ENCODE measurements around the gene ACSL5.

Gene ACSL5

GRCh38 chr10:112373912-112374338 lies at the start of gene ACSL5:
TSS of gene ACSL5 (plus strand) at chr10:112374116. CDS start at chr10:112394947, 20,831 bp downstream.
- DNase-seq (ENCODE audit: low spot score), result no peak

- no peak for DNase-seq (ENCODE audit: low spot score)
These were observed 46.2 kb upstream of the ACSL5 start for GRCh38 chr10:112327678-112328077.

- no peak for DNase-seq (ENCODE audit: low spot score)
These were observed 43.8 kb upstream of the ACSL5 start for GRCh38 chr10:112330162-112330561.

DNA sequence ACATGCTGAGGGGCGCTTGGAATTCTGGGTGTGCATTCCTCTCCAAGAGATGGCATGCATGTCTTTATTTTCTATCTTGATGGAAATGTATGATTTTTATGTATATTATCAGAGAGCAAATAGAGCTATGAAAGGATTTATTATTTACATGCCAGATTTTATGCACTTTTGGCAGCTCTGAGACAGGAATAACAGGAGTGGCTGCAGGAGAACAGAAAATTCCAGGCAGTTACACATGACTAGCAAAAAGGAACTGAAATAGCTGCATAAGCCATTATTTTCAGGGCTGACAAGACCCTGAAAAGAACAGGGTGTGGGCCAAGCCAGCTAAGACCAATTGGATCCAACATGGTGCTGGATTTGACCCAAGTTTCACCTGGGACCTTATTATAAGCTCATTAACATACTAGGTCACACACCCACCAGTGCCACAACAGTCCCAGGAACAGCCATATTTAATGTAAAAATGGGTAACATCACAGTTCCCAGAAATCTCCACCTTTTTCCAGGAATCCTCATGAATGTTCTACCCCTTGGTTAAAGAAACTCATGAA lies 43.2 kb upstream of the ACSL5 start:
- no peak for DNase-seq (ENCODE audit: low spot score)

- no peak for DNase-seq (ENCODE audit: low spot score)
These were observed 41.9 kb upstream of the ACSL5 start for GRCh38 chr10:112332022-112332421.

GRCh38 chr10:112332509-112333228 lies 41.2 kb upstream of the ACSL5 start:
- DNase-seq (ENCODE audit: low spot score), result no peak

GRCh38 chr10:112333452-112333851 lies 40.5 kb upstream of the ACSL5 start:
- DNase-seq (ENCODE audit: low spot score), result no peak

- no peak for DNase-seq (ENCODE audit: low spot score)
These were observed 38.6 kb upstream of the ACSL5 start for GRCh38 chr10:112335111-112335867.

DNA sequence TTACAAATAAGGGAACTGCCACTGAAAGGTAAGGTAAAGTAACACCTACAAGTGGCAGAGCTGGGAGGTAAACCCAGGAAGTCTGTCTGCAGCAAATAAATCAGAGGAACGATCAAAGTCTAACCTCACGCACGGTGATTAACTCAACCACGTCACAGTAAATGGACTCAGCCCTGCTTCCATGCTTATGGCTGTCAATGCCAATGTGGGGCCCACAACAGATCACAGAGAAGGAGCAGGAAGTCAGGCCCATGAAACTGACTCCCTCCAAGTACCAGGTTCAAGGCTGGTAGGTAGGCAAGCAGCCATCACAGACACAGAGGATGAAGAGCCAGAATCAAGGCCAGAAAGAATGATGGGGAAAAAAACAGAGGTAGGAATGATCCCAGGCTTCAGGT lies 38.0 kb upstream of the ACSL5 start:
- DNase-seq (ENCODE audit: low spot score), result no peak

DNA sequence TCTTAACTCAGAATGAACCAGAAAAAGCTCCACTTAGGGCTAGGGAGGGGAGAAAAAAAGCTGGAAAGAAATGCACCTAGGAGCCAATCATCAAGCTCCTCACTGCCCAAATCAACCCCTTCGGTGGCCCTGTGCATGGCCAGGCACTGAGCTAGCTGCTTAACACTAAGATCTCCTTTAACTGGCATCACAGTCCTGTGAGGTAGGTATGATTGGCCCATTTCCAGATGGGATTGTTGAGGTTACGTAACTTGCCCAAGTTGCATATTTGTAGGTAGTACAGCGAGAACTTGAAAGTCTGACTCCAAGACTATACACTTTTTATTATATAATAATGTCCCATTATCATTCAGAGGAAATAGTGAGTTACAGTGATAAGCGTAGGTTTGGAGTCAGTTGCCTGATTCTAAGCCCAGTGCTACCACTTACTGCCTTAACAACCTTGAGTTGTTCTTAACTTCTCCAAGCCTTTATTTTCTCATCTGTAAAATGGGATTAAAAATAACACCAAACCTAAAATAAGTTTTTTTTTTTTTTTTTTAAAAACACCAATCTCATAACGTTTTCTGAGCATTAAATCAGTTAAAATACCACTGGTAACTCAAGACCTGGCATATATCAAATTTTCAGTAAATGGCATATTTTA lies 37.2 kb upstream of the ACSL5 start:
- DNase-seq (ENCODE audit: low spot score), result no peak

DNA sequence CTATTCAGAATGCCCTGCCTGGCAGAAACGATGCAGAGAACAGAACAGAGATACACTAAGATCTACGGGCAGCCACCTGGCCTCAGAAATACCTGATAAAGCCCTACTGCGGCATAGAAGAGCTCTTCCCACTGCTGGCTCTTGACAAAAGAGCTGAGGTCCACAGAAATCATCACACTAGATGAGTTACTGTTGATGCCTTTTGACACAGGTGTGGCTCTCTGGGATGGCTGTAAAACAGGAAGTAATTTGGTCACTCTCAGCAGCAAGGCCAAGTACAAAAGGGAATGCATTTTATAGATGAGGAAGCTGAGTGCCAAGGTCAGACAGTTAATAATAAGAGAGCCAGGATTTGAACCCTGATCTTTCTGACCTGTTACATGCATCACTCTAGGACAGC lies 35.0 kb upstream of the ACSL5 start:
- no peak for DNase-seq (ENCODE audit: low spot score)

DNA sequence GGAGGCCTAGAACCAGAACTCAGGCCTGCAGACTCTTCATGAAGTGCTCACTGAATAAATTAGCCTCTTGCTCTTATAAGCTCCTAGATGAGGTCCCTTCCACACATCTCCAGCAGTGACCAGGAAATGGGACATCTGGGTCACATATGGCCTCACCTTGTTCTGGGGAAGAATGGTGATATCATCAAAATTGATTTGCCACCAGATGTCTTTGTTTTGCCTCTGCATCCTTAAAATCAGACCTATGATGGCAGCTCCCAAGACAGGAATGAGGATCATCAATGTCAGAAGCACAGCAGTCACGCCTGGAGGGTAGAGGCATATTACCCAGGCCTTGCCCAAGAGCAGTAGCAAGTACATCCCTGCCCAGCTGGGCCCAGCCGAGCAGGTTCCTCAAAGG lies 33.3 kb upstream of the ACSL5 start:
- no peak for DNase-seq (ENCODE audit: low spot score)

DNA sequence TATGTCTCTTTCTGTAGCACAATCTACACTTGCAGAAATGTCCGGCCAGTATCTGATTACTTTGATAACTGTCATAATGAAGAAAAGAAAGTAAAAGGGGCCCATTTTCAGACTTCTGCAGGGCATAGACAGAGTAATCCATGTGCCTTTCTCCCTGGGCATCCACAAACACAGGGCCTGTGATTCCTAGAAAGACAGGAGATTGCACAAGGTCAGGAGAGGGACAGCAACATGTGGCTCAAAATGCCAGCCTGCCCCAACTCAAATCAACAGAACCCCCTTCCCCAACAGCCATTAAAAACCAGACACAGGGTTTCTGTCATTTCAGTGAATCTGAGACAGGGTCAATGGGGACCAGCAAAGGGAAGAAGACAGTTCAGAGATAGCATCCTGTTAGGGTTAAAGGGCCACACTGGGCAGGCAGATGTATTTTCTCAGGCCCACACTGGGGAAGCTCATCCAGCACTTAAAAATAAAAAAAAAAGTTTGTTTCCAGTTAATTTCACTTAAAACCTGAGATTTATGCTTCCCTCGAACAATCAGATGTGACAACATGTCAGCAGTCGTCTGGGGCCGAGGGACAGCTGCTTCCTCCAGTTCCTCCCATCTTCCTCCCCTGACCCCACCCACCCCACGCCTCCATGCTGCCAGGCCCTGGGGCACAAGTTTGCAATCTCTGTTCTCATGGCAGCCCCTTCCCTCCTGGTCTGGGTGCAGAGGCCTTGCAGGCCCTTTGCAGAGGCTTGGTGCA lies 30.7 kb upstream of the ACSL5 start:
- no peak for DNase-seq (ENCODE audit: low spot score)

DNA sequence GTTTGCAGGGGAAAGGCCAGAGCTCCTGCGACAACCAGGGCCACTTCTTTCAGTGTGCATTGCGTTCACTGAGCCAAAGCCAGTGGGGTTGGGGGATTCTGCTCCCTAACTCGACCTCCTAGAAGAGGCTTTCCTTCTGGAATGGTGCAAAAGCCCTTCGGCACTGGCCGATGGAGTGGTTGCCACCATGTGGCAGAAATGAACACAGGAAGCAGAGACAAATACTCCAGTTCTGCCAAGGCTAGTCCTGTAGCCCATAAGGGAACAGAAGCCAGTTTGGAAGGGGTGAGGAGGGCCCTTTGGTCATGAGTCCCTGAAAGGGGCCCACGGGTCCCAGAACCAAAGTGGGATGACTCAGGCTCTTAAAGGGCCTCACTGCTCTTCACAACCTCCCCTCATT lies 29.7 kb upstream of the ACSL5 start:
- DNase-seq (ENCODE audit: low spot score), result no peak

GRCh38 chr10:112345202-112345601 lies 28.7 kb upstream of the ACSL5 start:
- DNase-seq (ENCODE audit: low spot score), result no peak

DNA sequence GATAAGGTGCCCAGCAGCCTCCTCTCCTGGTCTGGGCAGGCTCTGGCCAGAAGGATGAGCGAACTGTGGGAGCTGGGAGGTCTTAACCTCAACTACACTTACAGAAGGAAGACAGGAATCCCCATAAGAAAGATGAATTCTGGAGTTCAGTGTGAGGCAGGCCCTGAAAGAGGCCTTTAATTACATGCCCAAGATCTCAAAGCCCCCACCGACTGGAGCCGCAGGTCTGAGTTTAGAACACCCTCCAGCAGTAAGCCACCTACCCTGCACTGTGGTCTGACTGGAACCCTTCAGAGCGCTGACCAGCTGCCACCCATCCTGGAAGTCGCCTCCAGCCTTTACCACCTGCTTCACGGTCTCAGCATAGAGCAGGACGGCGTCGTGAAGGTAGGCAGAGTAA lies 28.2 kb upstream of the ACSL5 start:
- no peak for DNase-seq (ENCODE audit: low spot score)

DNA sequence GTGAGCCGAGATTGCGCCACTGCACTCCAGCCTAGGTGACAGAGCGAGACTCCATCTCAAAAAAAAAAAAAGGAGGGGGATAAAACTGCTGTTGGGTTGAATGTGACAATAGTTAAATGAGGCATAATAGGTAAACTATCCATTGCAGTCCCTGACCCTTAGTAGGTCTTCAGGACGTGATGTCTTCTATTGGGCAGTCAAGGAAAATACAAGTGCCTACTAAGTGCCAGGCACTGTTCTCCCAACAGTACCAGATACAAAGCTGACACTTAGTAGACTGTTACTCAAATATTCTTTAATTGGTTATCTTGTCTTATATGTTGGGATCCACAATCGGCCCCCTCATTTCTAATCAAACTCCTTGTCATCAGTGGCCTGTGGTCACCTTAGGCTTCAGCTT lies 27.1 kb upstream of the ACSL5 start:
- no peak for DNase-seq (ENCODE audit: low spot score)

GRCh38 chr10:112347709-112348671 lies 25.9 kb upstream of the ACSL5 start:
- no peak for DNase-seq (ENCODE audit: low spot score)

- DNase-seq (ENCODE audit: low spot score), result no peak
These were observed 25.2 kb upstream of the ACSL5 start for GRCh38 chr10:112348759-112349158.

DNA sequence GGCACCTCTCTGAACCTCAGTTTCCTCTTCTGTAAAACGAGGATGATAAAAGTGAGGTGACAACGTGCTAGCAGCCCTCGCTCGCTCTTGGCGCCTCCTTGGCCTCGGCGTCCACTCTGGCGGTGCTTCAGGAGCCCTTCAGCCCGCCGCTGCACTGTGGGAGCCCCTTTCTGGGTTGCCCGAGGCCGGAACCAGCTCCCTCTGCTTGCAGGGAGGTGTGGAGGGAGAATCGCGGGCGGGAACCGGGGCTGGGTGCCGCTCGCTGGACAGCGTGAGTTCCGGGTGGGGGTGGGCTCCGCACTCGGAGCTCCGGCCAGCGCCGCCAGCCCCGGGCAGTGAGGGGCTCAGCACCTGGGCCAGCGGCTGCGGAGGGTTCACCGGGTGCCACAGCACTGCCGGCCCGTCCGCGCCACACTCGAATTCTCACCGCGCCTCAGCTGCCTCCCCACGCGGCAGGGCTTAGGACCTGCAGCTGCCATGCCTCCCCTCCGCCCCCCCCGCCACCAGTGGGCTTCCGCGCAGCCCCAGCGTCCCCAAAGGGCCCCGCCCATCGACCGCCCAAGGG lies 24.3 kb upstream of the ACSL5 start:
- no peak for DNase-seq (ENCODE audit: low spot score)

- DNase-seq (ENCODE audit: low spot score), result no peak
These were observed 22.8 kb upstream of the ACSL5 start for GRCh38 chr10:112351146-112351545.
